ENCODE data around the gene DPP6. TPM values are rescaled to one million over a fixed set of nuclear protein-coding genes. Genes with fewer than 3 reads are reported as not detected.

Gene DPP6
- total RNA-seq, 2 donors from 2014 or later: 0.99 to 1.8 TPM

GRCh38 chr7:154587792-154588191 lies 535.6 kb downstream of the DPP6 start:
- Histone ChIP-seq H3K4me1 (no peaks in the 10 kb centered on the region), H3K27ac (no peak overlapping the region), H3K4me3 (no peak overlapping the region), H3K36me3 (replicated peaks in 1 of 2; ENCODE audit: insufficient read depth in 1 of 2, low read depth in 2 of 2) (no peaks in the 10 kb centered on the region), H3K27me3 (no peaks in the 10 kb centered on the region), H3K9me3 (no peaks in the 10 kb centered on the region)
- DNase-seq (no peak), ATAC-seq (no peak)
- WGBS, 2 donors: 77% methylated on average over 3 to 9 of the region's 9 CpGs
- intact Hi-C loops (cut with DNase I): no loop called here
- TF ChIP-seq CTCF (IDR thresholded peaks at IDR 0.05): no peak
- no peak for TF ChIP-seq POLR2A (IDR thresholded peaks at IDR 0.05)

GRCh38 chr7:154591544-154591943 lies 539.3 kb downstream of the DPP6 start:
- WGBS, 2 donors: 68 to 74% methylated on average over 5 to 6 of the region's 6 CpGs
- intact Hi-C loops (cut with DNase I): no loop called here

GRCh38 chr7:154592388-154592787 lies 540.2 kb downstream of the DPP6 start:
- H3K27ac ChIP-seq: no peak overlapping the region
- H3K9me3 ChIP-seq: no peaks in the 10 kb centered on the region
- 41 to 42% methylated on average over 16 of the region's 16 CpGs for WGBS, 2 donors
- no peak for ATAC-seq
- no peak for DNase-seq
- no peaks in the 10 kb centered on the region for H3K4me1 ChIP-seq
- no peaks in the 10 kb centered on the region for H3K27me3 ChIP-seq
- no peak overlapping the region for H3K4me3 ChIP-seq
- H3K36me3 ChIP-seq (replicated peaks in 1 of 2; ENCODE audit: insufficient read depth in 1 of 2, low read depth in 2 of 2): no peaks in the 10 kb centered on the region
- intact Hi-C loops (cut with DNase I): no loop called here
- TF ChIP-seq POLR2A (IDR thresholded peaks at IDR 0.05) (no peak), CTCF (IDR thresholded peaks at IDR 0.05) (no peak)

More at GRCh38 chr7:154591544-154591943, 539.3 kb downstream of the DPP6 start:
- no peak for TF ChIP-seq CTCF (IDR thresholded peaks at IDR 0.05)
- no peak for TF ChIP-seq POLR2A (IDR thresholded peaks at IDR 0.05)
- DNase-seq: no peak
- no peak for ATAC-seq
- Histone ChIP-seq H3K4me1 (no peaks in the 10 kb centered on the region), H3K36me3 (replicated peaks in 1 of 2; ENCODE audit: insufficient read depth in 1 of 2, low read depth in 2 of 2) (no peaks in the 10 kb centered on the region), H3K9me3 (no peaks in the 10 kb centered on the region), H3K27me3 (no peaks in the 10 kb centered on the region), H3K4me3 (no peak overlapping the region), H3K27ac (no peak overlapping the region)

GRCh38 chr7:154598396-154598795 lies 546.2 kb downstream of the DPP6 start:
- no peak overlapping the region for H3K27ac ChIP-seq
- H3K4me1 ChIP-seq: no peaks in the 10 kb centered on the region
- WGBS, 2 donors: 53 to 74% methylated on average over 4 of the region's 4 CpGs
- no peak for ATAC-seq
- H3K4me3 ChIP-seq: no peak overlapping the region
- intact Hi-C loops (cut with DNase I): no loop called here
- H3K9me3 ChIP-seq: no peaks in the 10 kb centered on the region
- no peaks in the 10 kb centered on the region for H3K27me3 ChIP-seq
- no peak for TF ChIP-seq CTCF (IDR thresholded peaks at IDR 0.05)
- TF ChIP-seq POLR2A (IDR thresholded peaks at IDR 0.05): no peak
- H3K36me3 ChIP-seq (replicated peaks in 1 of 2; ENCODE audit: insufficient read depth in 1 of 2, low read depth in 2 of 2): no peaks in the 10 kb centered on the region
- DNase-seq: no peak

GRCh38 chr7:154598864-154599263 lies 546.7 kb downstream of the DPP6 start:
- no peaks in the 10 kb centered on the region for H3K4me1 ChIP-seq
- DNase-seq (no peak), ATAC-seq (no peak)
- no peaks in the 10 kb centered on the region for H3K9me3 ChIP-seq
- no peaks in the 10 kb centered on the region for H3K36me3 ChIP-seq (replicated peaks in 1 of 2; ENCODE audit: insufficient read depth in 1 of 2, low read depth in 2 of 2)
- TF ChIP-seq CTCF (IDR thresholded peaks at IDR 0.05): no peak
- TF ChIP-seq POLR2A (IDR thresholded peaks at IDR 0.05): no peak
- H3K27ac ChIP-seq: no peak overlapping the region
- intact Hi-C loops (cut with DNase I): no loop called here
- no peak overlapping the region for H3K4me3 ChIP-seq
- H3K27me3 ChIP-seq: no peaks in the 10 kb centered on the region
- 80 to 82% methylated on average over 3 of the region's 3 CpGs for WGBS, 2 donors
